ENCODE data around the gene NRDE2.

Gene NRDE2

DNA sequence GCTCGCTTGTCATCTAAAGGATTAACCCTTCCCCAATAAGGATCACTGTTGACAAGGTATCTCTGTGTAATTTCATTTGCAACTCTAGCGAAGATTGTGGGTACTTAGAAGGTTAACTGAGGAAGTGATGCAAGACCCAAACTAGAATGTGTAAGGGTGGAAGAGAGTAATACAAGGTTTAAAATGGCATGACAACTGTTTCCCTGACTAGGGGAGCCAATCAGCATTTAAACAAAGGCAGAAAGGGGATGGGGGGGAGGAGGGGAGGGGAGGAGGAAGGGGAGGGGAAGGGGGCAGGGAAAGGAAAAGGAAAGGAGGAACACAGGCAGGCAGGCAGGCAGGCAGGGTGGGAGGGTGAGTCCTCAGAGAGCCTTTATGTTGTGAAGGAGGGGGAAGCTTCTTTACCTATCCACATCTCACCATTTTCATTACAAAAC is 31.1 kb downstream of the NRDE2 start:
- no peak for DNase-seq (ENCODE audit: low spot score)

DNA sequence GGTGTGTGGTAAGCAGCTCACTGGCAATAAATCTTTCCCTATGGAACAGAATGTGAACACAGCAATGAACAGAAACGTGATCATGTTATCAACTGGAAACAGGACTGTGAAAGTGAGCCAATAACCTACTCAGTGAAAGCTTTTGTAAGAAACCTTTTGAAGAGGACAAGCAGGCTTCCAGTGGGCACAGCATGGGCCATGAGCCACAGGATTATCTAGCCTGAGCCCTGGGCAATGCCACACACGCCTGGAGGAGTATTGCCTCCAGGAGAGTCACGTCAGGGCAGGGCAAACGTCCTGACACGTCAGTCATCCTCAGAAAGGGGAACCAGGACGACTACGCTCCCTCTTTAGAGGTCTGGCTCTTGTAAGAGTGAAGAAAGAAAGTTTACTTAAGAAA is 32.3 kb downstream of the NRDE2 start:
- no peak for DNase-seq (ENCODE audit: low spot score)

DNA sequence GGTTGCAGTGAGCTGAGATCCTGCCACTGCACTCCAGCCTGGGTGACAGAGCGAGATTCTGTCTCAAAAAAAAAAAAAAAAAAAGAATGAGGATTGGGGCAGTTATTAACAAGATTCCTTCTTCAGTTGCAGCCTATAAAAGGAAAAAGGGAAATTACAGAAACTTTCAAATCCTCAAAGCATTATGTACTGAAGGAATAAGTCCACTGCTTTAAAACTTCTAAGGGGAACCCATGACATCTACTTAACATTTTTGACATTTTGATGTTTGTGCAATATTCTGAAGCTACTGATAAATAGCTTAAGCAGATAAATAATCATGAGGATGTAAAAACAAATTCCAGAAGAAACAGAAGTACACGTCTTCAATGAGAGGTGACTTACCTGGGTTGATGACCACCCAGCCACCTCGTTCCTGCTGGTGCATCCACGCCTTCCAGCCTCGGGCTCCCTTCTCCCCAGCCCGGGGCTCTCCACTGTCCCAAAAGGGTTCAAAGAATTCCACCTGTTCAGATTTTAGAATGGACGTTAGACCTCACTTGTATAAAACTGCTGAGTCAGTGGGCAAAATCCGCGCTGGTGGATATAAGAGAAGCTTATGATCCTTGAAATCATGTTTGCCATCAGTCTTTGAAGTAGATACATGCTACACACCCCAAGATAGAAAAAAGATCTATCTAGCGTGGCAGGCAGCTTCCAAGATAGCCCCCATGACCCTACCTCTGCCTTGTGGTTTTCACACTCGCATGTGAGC is 33.7 kb downstream of the NRDE2 start:
- no peak for DNase-seq (ENCODE audit: low spot score)

DNA sequence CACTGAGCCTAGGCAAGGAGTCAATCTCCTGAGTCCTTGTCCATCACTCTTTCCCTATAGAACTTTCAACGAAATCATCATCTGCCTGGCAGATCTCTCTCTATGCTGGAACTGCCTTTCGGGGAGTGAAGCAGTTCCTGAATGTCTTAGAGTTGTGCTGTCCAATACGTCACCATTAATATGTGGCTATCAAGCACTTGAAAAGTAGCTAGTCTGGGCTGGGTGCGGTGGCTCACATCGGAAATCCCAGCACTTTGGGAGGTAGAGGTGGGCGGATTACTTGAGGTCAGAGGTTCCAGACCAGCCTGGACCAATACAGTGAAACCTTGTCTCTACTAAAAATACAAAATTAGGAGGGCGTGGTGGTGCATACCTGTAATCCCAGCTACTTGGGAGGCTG is 35.1 kb downstream of the NRDE2 start:
- DNase-seq (ENCODE audit: low spot score) = no peak

DNA sequence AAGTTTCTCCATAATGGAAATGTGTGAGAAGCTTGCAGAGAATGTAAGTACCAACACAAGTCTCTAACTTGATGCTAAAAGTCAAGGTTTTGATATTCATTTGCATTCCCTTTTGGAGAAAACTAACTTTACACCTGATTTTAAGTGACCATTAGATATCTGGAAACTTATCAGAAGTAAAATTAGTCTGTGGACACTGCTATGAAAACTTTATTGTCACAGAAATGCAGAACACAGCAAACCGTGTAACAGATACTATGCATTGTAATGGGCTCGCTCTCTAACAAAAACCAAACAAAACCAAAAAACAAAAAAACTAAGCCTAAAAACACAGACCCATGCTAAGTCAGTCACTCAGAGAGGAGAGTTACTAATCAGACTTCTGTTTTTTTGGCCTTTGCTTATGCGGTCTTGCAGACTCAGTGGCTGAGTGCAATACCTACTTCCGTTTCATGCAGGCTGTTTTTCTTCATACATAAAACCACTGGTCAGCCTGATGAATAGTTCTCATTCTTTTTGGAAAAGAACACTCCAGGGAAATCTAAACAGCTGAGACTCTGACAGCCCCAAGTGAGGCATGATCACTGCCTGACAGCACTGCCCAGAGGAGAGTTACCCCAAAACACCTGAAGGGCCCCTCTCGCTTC is 35.7 kb downstream of the NRDE2 start:
- no peak for DNase-seq (ENCODE audit: low spot score)

DNA sequence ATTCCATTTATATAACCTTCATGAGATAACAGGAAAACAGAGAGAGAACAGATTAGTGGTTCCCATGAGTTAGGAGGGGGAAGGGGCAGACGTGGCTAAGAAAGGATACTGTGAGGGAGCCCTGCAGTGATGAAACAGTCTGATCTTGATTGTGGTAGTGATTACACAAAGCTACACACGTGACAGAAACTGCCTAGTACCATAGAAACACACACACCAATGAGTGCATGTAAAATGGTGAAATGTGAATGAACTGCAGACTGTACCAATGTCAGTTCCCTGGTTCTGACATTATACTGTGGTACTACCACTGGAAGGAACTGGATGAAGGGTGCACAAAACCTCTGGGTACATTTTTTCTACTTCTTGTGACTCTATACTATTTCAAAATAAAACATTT is 36.9 kb downstream of the NRDE2 start:
- DNase-seq (ENCODE audit: low spot score) = no peak

DNA sequence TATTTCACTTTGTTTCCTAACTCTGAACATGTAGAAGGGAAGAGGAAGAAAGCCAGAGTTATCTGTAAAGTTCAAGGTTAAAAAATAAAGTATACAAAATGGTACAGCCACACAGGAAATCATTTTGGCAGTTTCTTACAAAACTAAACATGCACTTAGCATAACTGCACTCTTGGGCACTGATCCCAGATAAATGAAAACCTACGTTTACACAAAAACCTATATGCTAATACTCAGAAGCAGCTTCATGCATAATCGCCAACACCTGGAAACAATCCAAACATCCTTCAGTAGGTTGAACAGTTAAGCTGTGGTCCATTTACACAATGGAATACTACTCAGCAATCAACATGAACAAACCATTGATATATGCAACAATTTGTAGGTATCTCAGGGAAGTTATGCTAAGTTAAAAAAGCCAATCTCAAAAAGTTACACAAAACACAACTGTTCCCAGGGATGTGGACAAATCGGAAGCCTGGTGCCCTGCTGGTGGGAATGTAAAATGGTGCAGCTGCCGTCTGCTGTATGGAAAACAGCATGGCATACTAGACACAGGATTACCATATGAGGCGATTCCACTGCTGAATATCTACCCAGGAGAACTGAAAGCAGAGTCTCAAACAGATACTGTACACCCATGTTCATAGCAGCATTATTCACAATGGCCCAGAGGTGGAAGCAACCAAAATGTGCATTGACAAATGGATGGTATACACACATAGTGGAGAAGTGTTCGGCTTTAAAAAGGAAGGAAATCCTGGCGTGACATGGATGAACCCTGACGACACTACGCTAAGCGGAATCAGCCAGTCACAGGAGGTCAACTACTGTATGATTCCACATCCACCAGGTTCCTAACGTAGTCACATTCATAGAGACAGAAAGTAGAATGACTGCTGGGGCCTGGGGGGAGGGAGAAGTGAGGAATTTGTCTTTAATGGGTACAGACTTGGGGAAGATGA is 37.7 kb downstream of the NRDE2 start:
- no peak for DNase-seq (ENCODE audit: low spot score)

DNA sequence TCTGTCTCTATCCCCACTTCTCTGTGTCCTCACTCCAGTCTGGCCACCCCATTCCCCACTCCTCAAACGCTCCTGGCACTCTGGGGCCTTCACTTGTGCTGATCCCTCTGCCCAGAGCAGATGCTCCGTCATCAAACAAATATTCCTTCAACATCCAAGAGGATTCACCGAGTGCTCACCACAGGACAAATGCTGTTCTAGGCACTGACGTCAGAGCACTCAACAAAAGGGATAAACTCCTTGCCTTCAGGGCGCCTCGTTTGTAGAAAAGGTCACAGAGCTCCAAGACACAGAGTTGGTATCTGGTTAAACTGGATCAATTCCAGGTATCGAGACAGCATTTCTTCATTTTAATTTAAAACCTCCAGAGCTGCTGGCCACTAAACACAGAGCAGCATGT is 40.0 kb downstream of the NRDE2 start:
- no peak for DNase-seq (ENCODE audit: low spot score)

DNA sequence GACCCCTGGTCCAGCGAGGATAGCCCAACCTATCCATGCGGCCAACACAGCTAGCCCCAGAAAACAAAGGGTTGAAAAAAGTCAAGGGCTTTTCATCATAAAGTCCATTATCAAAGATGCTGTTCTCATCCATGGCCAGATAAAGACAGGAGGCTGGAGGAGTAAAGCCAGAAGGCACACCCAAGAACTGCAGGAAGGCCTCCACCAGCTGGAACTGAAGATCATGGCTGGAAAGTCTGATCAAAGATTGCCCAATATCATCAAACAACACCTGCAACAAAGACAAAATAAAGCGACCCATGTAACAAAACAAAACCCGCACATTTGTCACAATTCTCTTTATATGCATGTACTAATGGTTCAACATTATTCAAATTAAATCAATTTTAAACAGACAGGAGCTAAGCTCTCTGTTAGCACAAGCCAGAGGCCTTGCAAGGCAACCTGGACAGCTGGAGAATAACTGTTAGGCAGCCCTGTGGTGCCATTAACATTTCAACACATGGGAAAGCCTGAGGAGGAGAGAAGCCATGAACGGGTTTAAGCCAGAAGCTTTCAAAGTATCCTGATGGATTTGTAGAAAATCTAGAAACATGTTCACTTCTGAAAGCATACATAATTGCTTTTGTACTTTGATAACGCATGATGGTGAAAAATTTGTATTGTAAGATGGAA is 41.3 kb downstream of the NRDE2 start:
- DNase-seq (ENCODE audit: low spot score) = no peak

DNA sequence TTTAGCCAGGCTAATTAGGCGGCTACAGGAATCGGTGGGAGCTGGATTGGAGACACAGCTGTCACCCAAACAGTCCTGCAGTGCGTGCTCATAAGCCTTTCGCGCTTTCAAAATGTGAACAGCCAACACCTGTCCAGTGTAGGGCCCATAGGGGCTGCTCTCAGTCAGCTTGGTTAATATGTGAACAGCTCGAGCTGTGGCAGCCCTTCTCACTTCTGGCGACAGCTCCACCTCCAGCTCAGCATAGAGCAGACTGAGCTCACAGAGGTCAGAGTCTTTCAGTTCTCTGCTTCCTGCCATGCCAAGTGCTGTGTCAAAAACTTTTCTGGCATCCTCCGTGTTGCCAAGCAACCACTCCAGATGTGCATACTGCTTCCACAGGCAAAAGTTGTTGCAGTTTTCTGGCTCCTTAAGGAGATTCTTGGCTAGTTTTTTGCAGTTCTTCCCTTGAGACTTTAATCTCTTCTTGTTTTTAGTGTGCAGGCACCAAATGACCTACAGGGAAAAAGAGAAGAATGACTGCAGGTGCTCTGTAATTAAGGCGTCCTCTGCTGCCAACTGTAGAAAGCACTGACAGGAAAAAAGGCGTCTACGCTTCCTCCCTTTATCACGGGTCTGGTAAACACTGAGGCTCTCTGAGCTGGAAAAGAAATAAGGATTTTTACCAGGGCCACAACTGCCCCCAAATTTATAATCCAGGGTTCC is 42.9 kb downstream of the NRDE2 start:
- DNase-seq (ENCODE audit: low spot score) = no peak

DNA sequence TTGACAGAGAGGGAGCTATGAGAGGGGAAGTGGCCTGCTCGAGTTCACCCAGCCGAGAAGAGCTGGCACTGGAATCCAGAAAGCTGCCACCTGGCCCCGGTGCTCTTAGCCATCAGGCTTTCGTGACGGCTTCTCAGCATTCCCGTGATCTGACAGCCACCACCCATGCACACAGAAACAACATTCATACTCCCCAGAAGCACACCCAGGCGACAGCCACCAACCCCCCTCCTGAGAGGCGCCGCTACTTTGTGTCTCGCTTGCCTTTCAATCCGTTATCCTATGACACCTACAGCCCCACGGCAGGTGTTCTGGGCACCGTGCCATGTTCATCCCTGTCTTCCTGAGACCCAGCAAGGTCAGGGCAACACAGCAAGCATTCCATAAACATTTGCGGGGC is 44.0 kb downstream of the NRDE2 start:
- no peak for DNase-seq (ENCODE audit: low spot score)

DNA sequence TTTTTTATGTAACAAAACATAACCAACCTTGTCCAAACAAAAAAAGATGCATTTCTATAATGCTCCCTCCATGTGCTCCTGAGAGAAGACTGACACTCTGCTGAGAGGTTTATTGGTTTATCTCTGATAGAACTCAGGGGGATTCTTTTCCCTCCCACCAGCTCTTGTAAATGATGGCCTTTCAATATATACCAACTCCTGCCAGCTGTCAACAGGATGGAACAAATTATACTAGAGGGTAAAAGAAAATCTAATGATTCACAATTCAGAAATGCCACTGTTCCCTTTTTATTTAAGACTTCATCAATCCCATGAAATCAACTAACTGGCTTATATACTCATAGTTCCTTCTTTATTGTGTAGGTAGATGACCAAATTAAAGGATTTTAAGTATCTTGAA is 50.0 kb downstream of the NRDE2 start:
- no peak for DNase-seq (ENCODE audit: low spot score)

DNA sequence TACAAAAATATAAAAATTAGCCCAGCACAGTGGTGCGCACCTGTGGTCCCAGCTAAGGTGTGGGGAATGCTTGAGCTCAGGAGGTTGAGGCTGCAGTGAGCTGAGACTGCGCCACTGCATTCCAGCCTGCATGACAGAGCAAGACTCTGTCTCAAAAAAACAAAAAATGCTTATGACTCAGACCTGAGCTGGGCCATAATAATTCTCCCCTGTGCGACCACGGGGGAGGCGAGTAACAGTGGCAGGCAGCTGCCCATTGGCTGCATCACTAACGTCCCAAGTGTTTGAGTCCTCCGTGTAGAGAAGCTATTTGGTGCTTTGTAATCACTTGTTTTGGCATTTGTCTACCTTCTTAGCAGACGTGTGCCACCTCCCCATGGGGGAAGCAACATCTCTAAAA is 50.5 kb downstream of the NRDE2 start:
- DNase-seq (ENCODE audit: low spot score) = no peak

DNA sequence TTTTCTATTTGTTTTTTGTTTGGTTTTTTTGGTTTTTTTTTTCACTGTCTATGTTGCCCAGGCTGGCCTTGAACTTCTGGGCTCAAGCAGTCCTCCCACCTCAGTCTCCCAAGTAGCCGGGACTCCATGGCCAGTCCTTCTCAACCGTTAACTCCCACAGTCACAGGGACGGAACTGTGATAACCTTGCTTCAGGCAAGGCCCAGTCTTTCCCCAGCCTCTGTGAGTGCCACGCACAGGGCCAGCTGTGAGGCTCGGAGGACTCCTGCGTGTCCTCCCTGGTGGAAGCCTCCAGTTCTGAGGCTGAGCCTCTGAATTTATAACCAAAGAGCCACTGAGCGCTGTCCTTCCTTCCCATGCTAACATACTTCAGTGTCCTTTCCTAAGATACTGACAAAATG is 51.6 kb downstream of the NRDE2 start:
- no peak for DNase-seq (ENCODE audit: low spot score)

DNA sequence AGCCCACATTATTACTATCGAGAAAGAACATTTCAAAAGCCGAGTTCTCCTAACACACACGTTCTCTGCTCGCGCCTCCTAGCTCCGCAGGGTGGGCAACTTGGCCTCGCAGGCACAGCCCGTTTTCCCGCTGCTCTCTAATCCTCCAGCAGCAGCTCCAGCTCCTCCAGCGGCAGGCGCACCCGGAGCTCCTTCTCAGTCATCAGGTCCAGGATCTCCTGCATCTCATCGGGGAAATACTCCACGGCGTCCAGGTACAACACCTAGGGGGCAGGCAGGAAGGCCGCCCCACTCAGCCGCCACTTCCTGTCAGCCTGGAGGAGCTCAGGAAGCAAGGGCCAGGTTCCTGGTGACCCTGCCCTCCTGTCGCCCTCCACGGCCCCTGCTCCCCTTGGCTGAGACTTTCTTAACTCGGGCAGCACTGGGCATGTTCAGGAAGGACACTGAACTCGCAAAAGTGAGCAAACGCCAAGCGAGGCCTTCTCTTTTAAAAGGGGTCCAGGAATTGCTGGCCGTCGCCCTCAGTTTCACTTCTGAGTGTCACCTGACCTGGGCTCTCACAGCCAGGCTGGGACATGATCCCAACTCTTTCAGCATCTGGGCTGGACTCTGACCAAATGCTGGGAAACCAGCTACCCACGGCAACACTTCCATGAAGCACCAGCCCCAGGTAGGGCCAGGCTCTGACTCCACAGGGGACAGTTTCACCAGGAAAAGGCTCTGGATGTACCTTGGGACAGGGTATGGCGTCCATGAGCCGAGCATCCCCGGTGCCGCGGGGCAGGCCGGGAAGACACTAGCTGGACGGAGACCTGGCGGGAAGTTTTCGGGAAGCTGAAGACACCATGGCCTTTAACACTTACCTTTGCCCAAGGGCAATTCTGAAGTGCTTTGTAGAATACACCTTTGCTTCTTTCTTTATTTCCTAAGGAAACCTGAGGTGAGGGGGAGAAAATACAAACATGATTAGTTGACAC is 53.3 kb downstream of the NRDE2 start:
- DNase-seq (ENCODE audit: low spot score) = no peak

DNA sequence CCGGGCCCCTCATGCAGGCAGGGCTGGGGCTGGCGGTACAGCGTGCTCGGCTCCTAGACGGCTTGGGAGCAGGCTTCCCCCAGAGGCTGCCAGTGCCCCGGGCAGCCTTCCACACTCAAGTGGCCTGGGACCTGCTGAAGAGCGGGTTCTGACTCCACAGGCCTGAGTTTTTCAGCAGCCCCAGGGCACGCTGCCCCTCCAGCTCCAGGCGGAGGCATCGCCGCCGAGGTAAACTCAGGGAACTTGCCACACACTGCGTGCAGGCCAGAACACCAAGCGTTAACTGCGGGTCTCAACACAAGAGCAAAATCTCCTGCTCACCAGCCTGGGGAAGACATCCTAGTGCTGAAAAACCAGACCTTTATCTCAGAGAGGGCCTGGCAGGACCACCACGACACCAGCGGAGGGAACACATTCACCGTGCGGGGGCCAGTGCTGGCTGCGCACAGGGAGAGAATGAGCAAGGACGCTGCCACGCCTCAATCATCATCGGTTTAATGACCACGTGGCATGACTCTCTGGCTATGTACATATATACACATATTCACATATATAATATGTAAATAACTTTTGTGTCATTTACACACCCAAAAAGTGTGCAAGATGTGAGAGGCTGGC is 54.1 kb downstream of the NRDE2 start:
- no peak for DNase-seq (ENCODE audit: low spot score)

DNA sequence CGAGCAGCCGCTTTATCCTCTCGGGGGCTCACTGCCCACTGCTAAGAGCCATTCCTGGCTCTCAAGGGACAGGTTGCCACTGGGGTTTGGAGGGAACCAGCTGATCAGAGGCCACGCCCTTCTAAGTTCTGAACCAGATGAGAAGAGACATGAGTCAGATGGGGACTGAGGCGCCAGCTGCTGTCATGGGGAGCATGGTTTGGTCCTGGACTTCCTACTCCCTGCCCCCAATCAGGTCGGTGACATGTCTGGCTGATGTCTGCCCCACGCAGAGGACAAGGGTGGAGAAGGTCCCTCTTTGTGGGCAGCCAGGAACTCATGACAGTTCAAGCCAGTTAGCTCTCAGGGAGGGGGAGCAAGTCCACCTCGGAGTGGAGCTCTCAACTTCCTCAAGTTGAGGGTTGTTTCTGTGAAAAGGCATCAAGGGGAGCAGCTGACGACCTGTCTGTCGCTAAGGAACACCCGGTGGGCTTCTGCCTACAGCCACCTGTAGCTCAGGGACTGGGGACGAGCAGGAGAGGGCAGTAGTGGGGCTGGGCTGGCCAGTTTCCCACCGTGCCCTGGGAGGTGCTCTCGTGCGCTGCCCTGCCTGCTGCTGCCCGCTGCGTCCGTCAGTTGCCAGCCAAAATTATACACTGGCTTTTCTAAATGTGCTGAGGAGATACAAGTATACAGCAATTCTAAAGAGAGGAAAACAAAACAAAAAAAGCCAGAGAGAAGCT is 54.9 kb downstream of the NRDE2 start:
- DNase-seq (ENCODE audit: low spot score) = no peak

DNA sequence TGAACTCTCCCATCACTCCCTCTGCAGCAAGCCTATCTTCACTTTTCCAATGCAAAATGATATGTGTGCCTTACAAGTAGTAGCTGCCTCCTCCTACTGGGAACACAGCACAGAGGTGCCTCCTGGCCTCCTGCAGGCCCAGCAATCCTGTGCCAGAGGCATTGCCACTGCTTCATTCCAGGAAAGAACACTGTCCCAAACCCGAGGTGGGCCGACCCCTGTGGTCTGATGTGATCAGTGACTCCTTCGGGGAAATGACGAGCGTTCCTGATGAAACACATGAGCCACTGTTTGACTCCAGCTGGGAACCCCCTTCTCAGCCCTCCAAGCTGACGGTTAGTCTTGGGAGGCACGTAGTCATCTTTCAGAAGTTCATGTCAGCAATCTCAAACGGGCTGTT is 55.9 kb downstream of the NRDE2 start:
- DNase-seq (ENCODE audit: low spot score) = no peak

DNA sequence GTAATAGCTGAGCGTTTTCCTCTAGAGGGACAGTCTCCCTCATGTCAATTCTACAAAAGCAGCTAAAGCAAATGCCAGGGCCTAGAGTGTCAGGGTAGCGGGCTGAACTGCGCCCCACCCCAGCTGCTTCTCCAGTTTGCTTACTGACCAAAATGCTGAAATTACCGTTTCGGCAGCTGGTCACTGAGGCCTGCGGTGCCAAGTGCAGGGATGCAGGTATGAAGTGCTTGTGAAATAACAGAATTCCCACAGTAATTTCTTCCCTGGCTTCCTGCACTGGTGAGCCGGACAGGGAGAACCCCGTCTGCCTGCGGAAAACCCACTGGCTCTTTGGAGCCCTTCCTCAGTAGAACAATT is 56.3 kb downstream of the NRDE2 start:
- no peak for DNase-seq (ENCODE audit: low spot score)
